HCT116 (cell line): Measurements from ENCODE around the gene KCTD17. TPM values are rescaled to one million over a fixed set of nuclear protein-coding genes. Genes with fewer than 3 reads are reported as not detected.

Experiments used
- ATAC-seq: fragments of 200-7000 bp; cut with Tn5 transposase; 2 replicates; pipeline ENCODE4 v1.9.1; 2020; ENCODE audit warnings: mild to moderate bottlenecking, moderate library complexity
- BruUV-seq: library from RNA; stranded (reverse); fragments of 400-500 nt; replicated peaks from 2 replicates; lab custom pipeline; 2021; lab: Mats Ljungman, UMichigan
- CTCF ChIA-PET: fragments of 300-600 bp; sonication (Branson Sonifier 250); formaldehyde crosslinking; loops from one replicate; lab custom pipeline; 2021; ENCODE audit warnings: antibody characterized with exemption; lab: Charles Lee
- POLR2A ChIA-PET: fragments of 300-600, 350-600 bp; sonication (Branson Sonifier 250); formaldehyde crosslinking; loops from one replicate; lab custom pipeline; 2021; ENCODE audit warnings: antibody characterized with exemption; lab: Charles Lee
- RAD21 ChIA-PET, 2 experiments: fragments of 300-600 bp; sonication (Branson Sonifier 250); formaldehyde crosslinking; loops; one replicate each; lab custom pipeline; 2023; ENCODE audit warnings: low total read pairs in 2 of 2; ENCODE audit not compliant: uncharacterized antibody in 2 of 2, unreplicated experiment in 2 of 2, low non-redundant PET in 1 of 2; lab: Charles Lee
- DNase-seq: peaks from one replicate; pipeline ENCODE4 v3.0.0-alpha.2; 2010; ENCODE audit warnings: low read depth, low spot score
- H2AFZ ChIP-seq: fragments of 200-600 bp; shearing (Covaris generic), sonication (generic); 2 replicates; pipeline ENCODE4 v1.6.1; 2017; ENCODE audit warnings: low read depth, mixed run types, mixed read lengths, antibody characterized with exemption, low read length; ENCODE audit not compliant: poor library complexity, severe bottlenecking
- H3K27ac ChIP-seq: 2 replicates; pipeline ENCODE4 v1.5.1; 2012; ENCODE audit warnings: low read depth, low read length
- H3K27me3 ChIP-seq: fragments of 200-600 bp; sonication (generic); 2 replicates; pipeline ENCODE4 v1.6.1; 2016; ENCODE audit warnings: mixed run types, low read length, mixed read lengths; ENCODE audit not compliant: insufficient read depth
- H3K36me3 ChIP-seq, 2 experiments: fragments of 200-500 bp in 1 of 2; fragments of 200-600 bp in 1 of 2; sonication (Bioruptor generic) in 1 of 2; sonication (generic) in 1 of 2; 2 replicates each; pipeline versions ENCODE4 v1.5.1 to v1.6.1; 2014 to 2016; ENCODE audit warnings: low read length in 2 of 2, inconsistent platforms in 1 of 2, mixed read lengths in 1 of 2, mixed run types in 1 of 2; ENCODE audit not compliant: insufficient read depth in 2 of 2, control insufficient read depth in 1 of 2
- H3K4me1 ChIP-seq, 2 experiments: fragments of 200-600 bp in 1 of 2; sonication (generic) in 1 of 2; 2 replicates each; pipeline versions ENCODE4 v1.5.1 to v1.6.1; 2012 to 2017; ENCODE audit warnings: low read length in 2 of 2, inconsistent platforms in 1 of 2, mild to moderate bottlenecking in 1 of 2, mixed read lengths in 1 of 2, mixed run types in 1 of 2, moderate library complexity in 1 of 2; ENCODE audit not compliant: insufficient read depth in 2 of 2, control insufficient read depth in 1 of 2
- H3K4me2 ChIP-seq: fragments of 200-600 bp; sonication (generic); 2 replicates; pipeline ENCODE4 v1.6.1; 2017; ENCODE audit warnings: mixed run types, low read length, mixed read lengths
- H3K4me3 ChIP-seq, 2 experiments: fragments of 200-600 bp in 1 of 2; sonication (generic) in 1 of 2; replicated peaks in 1 of 2; 2 replicates each; pipeline ENCODE4 v1.5.1; 2011 to 2016; ENCODE audit warnings: low read length in 2 of 2, control low read depth in 1 of 2, low read depth in 1 of 2, mild to moderate bottlenecking in 1 of 2, mixed read lengths in 1 of 2, mixed run types in 1 of 2
- H3K79me2 ChIP-seq: fragments of 200-600 bp; sonication (generic); 2 replicates; pipeline ENCODE4 v1.6.1; 2017; ENCODE audit warnings: mild to moderate bottlenecking, mixed run types, low read length, moderate library complexity, mixed read lengths; ENCODE audit not compliant: insufficient read depth
- H3K9ac ChIP-seq: fragments of 200-600 bp; sonication (generic); 2 replicates; pipeline ENCODE4 v1.6.1; 2016; ENCODE audit warnings: low read length, mixed read lengths
- H3K9me2 ChIP-seq: fragments of 200-600 bp; sonication (generic), shearing (Covaris generic); 2 replicates; pipeline ENCODE4 v1.6.1; 2017; ENCODE audit warnings: mixed run types, mild to moderate bottlenecking, moderate library complexity; ENCODE audit not compliant: insufficient read depth
- H3K9me3 ChIP-seq, 2 experiments: fragments of 200-500 bp in 1 of 2; fragments of 200-600 bp in 1 of 2; sonication (Bioruptor generic) in 1 of 2; sonication (generic) in 1 of 2; 2 replicates each; pipeline ENCODE4 v1.6.1; 2014 to 2017; ENCODE audit warnings: low read length in 2 of 2, mixed read lengths in 2 of 2, inconsistent platforms in 1 of 2, low read depth in 1 of 2, mild to moderate bottlenecking in 1 of 2, mixed run types in 1 of 2, moderate library complexity in 1 of 2; ENCODE audit not compliant: control insufficient read depth in 1 of 2, insufficient read depth in 1 of 2
- H4K20me1 ChIP-seq: fragments of 200-600 bp; sonication (generic), shearing (Covaris generic); 2 replicates; pipeline ENCODE4 v1.6.1; 2017; ENCODE audit warnings: mixed run types, mild to moderate bottlenecking, moderate library complexity; ENCODE audit not compliant: insufficient read depth
- CEBPB ChIP-seq: IDR thresholded peaks from 2 replicates; pipeline ENCODE4 v1.6.1; 2012; ENCODE audit warnings: low read depth
- EGR1 ChIP-seq: IDR thresholded peaks from 2 replicates; pipeline ENCODE4 v1.6.1; 2012; ENCODE audit warnings: low read depth
- ELF1 ChIP-seq: IDR thresholded peaks from 2 replicates; pipeline ENCODE4 v1.6.1; 2012; ENCODE audit warnings: low read depth, borderline replicate concordance
- EZH2 ChIP-seq: fragments of 200-600 bp; sonication (generic); IDR thresholded peaks from 2 replicates; pipeline ENCODE4 v1.6.1; 2017; ENCODE audit warnings: antibody characterized with exemption, mixed run types
- FOSL1 ChIP-seq: IDR thresholded peaks from 2 replicates; pipeline ENCODE4 v1.6.1; 2012; ENCODE audit warnings: low read depth
- JUND ChIP-seq: IDR thresholded peaks from 2 replicates; pipeline ENCODE4 v1.6.1; 2012
- POLR2AphosphoS5 ChIP-seq: IDR thresholded peaks from 2 replicates; pipeline ENCODE4 v1.6.1; 2011; ENCODE audit warnings: mild to moderate bottlenecking, low read depth, low read length, moderate library complexity
- SIN3A ChIP-seq: IDR thresholded peaks from 2 replicates; pipeline ENCODE4 v1.6.1; 2012; ENCODE audit warnings: low read depth
- TCF7L2 ChIP-seq: IDR thresholded peaks from 2 replicates; pipeline ENCODE4 v1.7.0; 2011; ENCODE audit warnings: borderline replicate concordance, inconsistent platforms; ENCODE audit not compliant: insufficient read depth, insufficient read length; ENCODE audit errors: extremely low read depth
- ZBTB33 ChIP-seq: IDR thresholded peaks from 2 replicates; pipeline ENCODE4 v1.6.1; 2011; ENCODE audit warnings: mild to moderate bottlenecking, low read length, moderate library complexity; ENCODE audit not compliant: insufficient replicate concordance; ENCODE audit errors: extremely low read depth
- ZNF274 ChIP-seq: fragments of 200-500 bp; sonication (Bioruptor generic); IDR thresholded peaks from 2 replicates; pipeline ENCODE4 v1.6.1; 2014; ENCODE audit warnings: mild to moderate bottlenecking, low read depth, low read length, inconsistent platforms
- intact Hi-C: fragments of 100-400 bp; cut with micrococcal nuclease; formaldehyde crosslinking; loops from 2 replicates; pipeline ENCODE4 v1.10.0; 2022
- total RNA-seq: library from RNA; stranded (reverse); gene quantifications from one replicate; pipeline ENCODE4 v1.2.1, GENCODE V29; 2021; ENCODE audit not compliant: unreplicated experiment
- TF ChIP-seq, protein P1 (sequence below): IDR thresholded peaks from 2 replicates; pipeline ENCODE4 v1.6.1; 2012
- TF ChIP-seq, protein P2 (sequence below): IDR thresholded peaks from 2 replicates; pipeline ENCODE4 v1.6.1; 2012; ENCODE audit warnings: low read depth

Gene KCTD17
- total RNA-seq, 1 experiment from 2014 or later = 23.4 TPM

- ATAC-seq (no peak), DNase-seq (no peak)
- intact Hi-C loops = no loop called here
- Histone ChIP-seq H3K27me3 (no peaks in the 10 kb centered on the region), H3K4me2 (no peak overlapping the region), H3K36me3 (no peaks in the 10 kb centered on the region), H3K9me2 (no peaks in the 10 kb centered on the region), H3K4me3 (no peak overlapping the region), H3K9me3 (no peaks in the 10 kb centered on the region), H3K4me1 (peaks cover 12 to 33% of the 10 kb centered on the region in 2 experiments; a peak in 2 of 4 replicates), H4K20me1 (no peaks in the 10 kb centered on the region), H3K9ac (no peak overlapping the region), H2AFZ (no peak overlapping the region), H3K79me2 (peaks cover 8% of the 10 kb centered on the region; the same call in 1 of the 2 replicates), H3K27ac (no peak overlapping the region)
- POLR2A ChIA-PET = no interaction called here
- BruUV-seq = TSS peak; percentile 24
- CTCF ChIA-PET = interaction anchor here (2.0 kb wide), 1 partner anchor 18 kb away, joined by 4 read pairs; no protein-coding TSS in a partner anchor
- TF ChIP-seq ZNF274 (no peak), TCF7L2 (no peak), EZH2 (no peak), FOSL1 (no peak)
- TF ChIP-seq, protein P1, sequence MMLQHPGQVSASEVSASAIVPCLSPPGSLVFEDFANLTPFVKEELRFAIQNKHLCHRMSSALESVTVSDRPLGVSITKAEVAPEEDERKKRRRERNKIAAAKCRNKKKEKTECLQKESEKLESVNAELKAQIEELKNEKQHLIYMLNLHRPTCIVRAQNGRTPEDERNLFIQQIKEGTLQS = no peak
- RAD21 ChIA-PET = no interaction called here
Observed at GRCh38 chr22:37016134-37016910, 35.2 kb upstream of the KCTD17 start.

DNA sequence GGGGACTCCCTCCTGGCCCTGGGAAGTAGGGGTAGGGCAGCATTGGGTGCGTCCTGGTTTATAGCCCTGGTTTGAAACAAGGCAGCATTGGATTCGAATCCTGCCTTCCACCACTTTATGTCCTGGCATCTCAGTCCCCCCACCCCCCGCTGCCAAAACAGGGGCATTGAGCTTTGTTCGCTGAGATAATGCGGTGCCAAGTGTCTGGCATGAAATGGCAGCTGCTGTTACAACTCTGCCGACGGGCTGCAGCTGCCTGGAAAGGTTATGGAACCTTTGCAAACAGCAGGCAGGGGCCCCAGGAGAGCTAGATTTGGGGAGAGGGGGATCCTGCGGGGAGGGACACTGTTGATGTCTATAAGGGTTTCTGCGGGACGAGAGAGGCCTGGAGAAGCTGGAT lies 34.2 kb upstream of the KCTD17 start:
- ChIA-PET POLR2A (no interaction called here), RAD21 (no interaction called here), CTCF (interaction anchor here (2.0 kb wide), 1 partner anchor 19 kb away, joined by 4 read pairs; no protein-coding TSS in a partner anchor)
- Histone ChIP-seq H3K79me2 (peaks cover 8% of the 10 kb centered on the region; the same call in 1 of the 2 replicates), H3K9me3 (no peaks in the 10 kb centered on the region), H3K9ac (no peak overlapping the region), H3K4me2 (no peak overlapping the region), H2AFZ (no peak overlapping the region), H3K9me2 (no peaks in the 10 kb centered on the region), H4K20me1 (no peaks in the 10 kb centered on the region), H3K27ac (no peak overlapping the region), H3K36me3 (no peaks in the 10 kb centered on the region), H3K27me3 (no peaks in the 10 kb centered on the region), H3K4me3 (no peak overlapping the region), H3K4me1 (peaks cover 14 to 31% of the 10 kb centered on the region in 2 experiments; a peak in 3 of 4 replicates)
- ATAC-seq (no peak), DNase-seq (no peak)
- intact Hi-C loops = no loop called here
- no TSS peak for BruUV-seq
- TF ChIP-seq ZNF274 (no peak), SIN3A (no peak), TCF7L2 (no peak), JUND (no peak), POLR2AphosphoS5 (no peak), CEBPB (no peak), EZH2 (no peak), FOSL1 (no peak), ZBTB33 (no peak), EGR1 (no peak), ELF1 (no peak)
- TF ChIP-seq, protein P2, sequence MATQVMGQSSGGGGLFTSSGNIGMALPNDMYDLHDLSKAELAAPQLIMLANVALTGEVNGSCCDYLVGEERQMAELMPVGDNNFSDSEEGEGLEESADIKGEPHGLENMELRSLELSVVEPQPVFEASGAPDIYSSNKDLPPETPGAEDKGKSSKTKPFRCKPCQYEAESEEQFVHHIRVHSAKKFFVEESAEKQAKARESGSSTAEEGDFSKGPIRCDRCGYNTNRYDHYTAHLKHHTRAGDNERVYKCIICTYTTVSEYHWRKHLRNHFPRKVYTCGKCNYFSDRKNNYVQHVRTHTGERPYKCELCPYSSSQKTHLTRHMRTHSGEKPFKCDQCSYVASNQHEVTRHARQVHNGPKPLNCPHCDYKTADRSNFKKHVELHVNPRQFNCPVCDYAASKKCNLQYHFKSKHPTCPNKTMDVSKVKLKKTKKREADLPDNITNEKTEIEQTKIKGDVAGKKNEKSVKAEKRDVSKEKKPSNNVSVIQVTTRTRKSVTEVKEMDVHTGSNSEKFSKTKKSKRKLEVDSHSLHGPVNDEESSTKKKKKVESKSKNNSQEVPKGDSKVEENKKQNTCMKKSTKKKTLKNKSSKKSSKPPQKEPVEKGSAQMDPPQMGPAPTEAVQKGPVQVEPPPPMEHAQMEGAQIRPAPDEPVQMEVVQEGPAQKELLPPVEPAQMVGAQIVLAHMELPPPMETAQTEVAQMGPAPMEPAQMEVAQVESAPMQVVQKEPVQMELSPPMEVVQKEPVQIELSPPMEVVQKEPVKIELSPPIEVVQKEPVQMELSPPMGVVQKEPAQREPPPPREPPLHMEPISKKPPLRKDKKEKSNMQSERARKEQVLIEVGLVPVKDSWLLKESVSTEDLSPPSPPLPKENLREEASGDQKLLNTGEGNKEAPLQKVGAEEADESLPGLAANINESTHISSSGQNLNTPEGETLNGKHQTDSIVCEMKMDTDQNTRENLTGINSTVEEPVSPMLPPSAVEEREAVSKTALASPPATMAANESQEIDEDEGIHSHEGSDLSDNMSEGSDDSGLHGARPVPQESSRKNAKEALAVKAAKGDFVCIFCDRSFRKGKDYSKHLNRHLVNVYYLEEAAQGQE = no peak
